HFFc6 (cell line): ENCODE results near the gene SFRP5. TPM values are rescaled to one million over a fixed set of nuclear protein-coding genes. Genes with fewer than 3 reads are reported as not detected.

Experiments
- DNase-seq: peaks from one replicate; pipeline ENCODE4 v3.0.0-alpha.2; 2018
- H3K27ac Mint-ChIP-seq: 2 replicates; pipeline ENCODE4 v1.8.0; 2020; ENCODE audit warnings: mild to moderate bottlenecking, mixed read lengths
- H3K27me3 Mint-ChIP-seq: 2 replicates; pipeline ENCODE4 v1.8.0; 2021; ENCODE audit warnings: mild to moderate bottlenecking, moderate library complexity, mixed read lengths; ENCODE audit not compliant: insufficient read depth
- H3K36me3 Mint-ChIP-seq: 2 replicates; pipeline ENCODE4 v1.8.0; 2021; ENCODE audit warnings: low read depth, mixed read lengths
- H3K4me1 Mint-ChIP-seq: 2 replicates; pipeline ENCODE4 v1.8.0; 2020; ENCODE audit warnings: low read depth, mixed read lengths
- H3K4me3 Mint-ChIP-seq: 2 replicates; pipeline ENCODE4 v1.8.0; 2020; ENCODE audit warnings: mild to moderate bottlenecking, moderate library complexity, mixed read lengths
- H3K9me3 Mint-ChIP-seq: 2 replicates; pipeline ENCODE4 v1.8.0; 2020; ENCODE audit warnings: mild to moderate bottlenecking, mixed read lengths
- CTCF ChIP-seq: fragments of 200-600 bp; sonication (generic); IDR thresholded peaks from 2 replicates; pipeline ENCODE4 v1.5.0; 2021; ENCODE audit warnings: antibody characterized with exemption, mild to moderate bottlenecking
- total RNA-seq, 6 experiments: library from RNA; stranded (reverse); fragmentation: NEBNext Ultra II Directional; extraction: Animal tissue kit (Norgen Biotek cat#: 25700); gene quantifications; 2 replicates in 1 of 6; 3 replicates in 5 of 6; pipeline ENCODE4 v1.2.3, GENCODE V29; 2021

The SFRP5 gene
- total RNA-seq, 6 experiments from 2014 or later, result not detected

- Mint-ChIP-seq H3K4me1 (peaks cover 26% of the 10 kb centered on the region), H3K9me3 (no peaks in the 10 kb centered on the region), H3K4me3 (peak overlapping the region; percentile 79), H3K27ac (peak overlapping the region; percentile 64), H3K36me3 (no peaks in the 10 kb centered on the region), H3K27me3 (peaks cover 1% of the 10 kb centered on the region)
- TF ChIP-seq CTCF, result no peak
- peak; percentile 49 for DNase-seq
Observed at GRCh38 chr10:97726636-97727178, 45.1 kb downstream of the SFRP5 start.

GRCh38 chr10:97724341-97724941, 47.4 kb downstream of the SFRP5 start:
- Mint-ChIP-seq H3K4me1 (peaks cover 24% of the 10 kb centered on the region), H3K9me3 (no peaks in the 10 kb centered on the region), H3K27me3 (no peaks in the 10 kb centered on the region; the same call in 1 of the 2 replicates), H3K36me3 (0 out of 2 replicates have a peak, but pooled peaks cover 6% of the 10 kb centered on the region), H3K27ac (peak overlapping the region; percentile 65; the same call in 1 of the 2 replicates), H3K4me3 (no peak overlapping the region)
- peak; percentile 59 for DNase-seq
- no peak for TF ChIP-seq CTCF

- no peaks in the 10 kb centered on the region for H3K9me3 Mint-ChIP-seq
- no peak overlapping the region for H3K27ac Mint-ChIP-seq
- peaks cover 39% of the 10 kb centered on the region for H3K4me1 Mint-ChIP-seq
- peaks cover 17% of the 10 kb centered on the region for H3K36me3 Mint-ChIP-seq
- DNase-seq, result peak; percentile 34
- TF ChIP-seq CTCF, result 0 out of 2 replicates have a peak, but pooled peaks have one; percentile 6
- no peaks in the 10 kb centered on the region; the same call in 1 of the 2 replicates for H3K27me3 Mint-ChIP-seq
- no peak overlapping the region for H3K4me3 Mint-ChIP-seq
Observed at GRCh38 chr10:97723001-97723400, 48.8 kb downstream of the SFRP5 start.

GRCh38 chr10:97721871-97722780, 49.7 kb downstream of the SFRP5 start:
- no peak for DNase-seq
- Mint-ChIP-seq H3K36me3 (peaks cover 26% of the 10 kb centered on the region), H3K27ac (peak overlapping the region; percentile 45; the same call in 1 of the 2 replicates), H3K4me3 (no peak overlapping the region), H3K9me3 (no peaks in the 10 kb centered on the region), H3K4me1 (peaks cover 47% of the 10 kb centered on the region), H3K27me3 (no peaks in the 10 kb centered on the region; the same call in 1 of the 2 replicates)
- no peak for TF ChIP-seq CTCF

GRCh38 chr10:97719602-97720001, 52.2 kb downstream of the SFRP5 start:
- H3K27me3 Mint-ChIP-seq, result no peaks in the 10 kb centered on the region; the same call in none of the 2 replicates
- TF ChIP-seq CTCF, result no peak
- no peak overlapping the region for H3K4me3 Mint-ChIP-seq
- peaks cover 55% of the 10 kb centered on the region for H3K4me1 Mint-ChIP-seq
- H3K36me3 Mint-ChIP-seq, result peaks cover 42% of the 10 kb centered on the region
- no peak for DNase-seq
- H3K9me3 Mint-ChIP-seq, result no peaks in the 10 kb centered on the region
- no peak overlapping the region for H3K27ac Mint-ChIP-seq
